G401 (cell line): ENCODE measurements around the gene ZNF423. TPM values are rescaled to one million over a fixed set of nuclear protein-coding genes. Genes with fewer than 3 reads are reported as not detected.

Experiments used
- DNase-seq: peaks from one replicate; pipeline ENCODE4 v3.0.0-alpha.2; 2015; ENCODE audit warnings: low spot score
- in situ Hi-C: cut with HindIII; loops from 2 replicates; pipeline ENCODE4 v1.10.0; 2016; ENCODE audit warnings: low sequenced_read_pairs, mixed read lengths
- total RNA-seq: library from RNA; depleted of rRNA; stranded (reverse); fragments of >200 nt; shearing (Covaris generic); gene quantifications from 2 replicates; pipeline ENCODE4 v1.2.3, GENCODE V29; 2014

Gene ZNF423
- total RNA-seq, 1 experiment from 2014 or later = 0.07 TPM

GRCh38 chr16:49851468-49851787, 4.5 kb downstream of the ZNF423 start:
- DNase-seq = no peak
- in situ Hi-C loops = no loop called here

GRCh38 chr16:49850558-49851467, 5.1 kb downstream of the ZNF423 start:
- in situ Hi-C loops = no loop called here

GRCh38 chr16:49849754-49850108, 6.2 kb downstream of the ZNF423 start:
- in situ Hi-C loops = no loop called here

More at GRCh38 chr16:49850558-49851467, 5.1 kb downstream of the ZNF423 start:
- DNase-seq = no peak

GRCh38 chr16:49849037-49849753, 6.7 kb downstream of the ZNF423 start:
- no peak for DNase-seq
- in situ Hi-C loops = no loop called here

More at GRCh38 chr16:49849754-49850108, 6.2 kb downstream of the ZNF423 start:
- no peak for DNase-seq

GRCh38 chr16:49848530-49848929, 7.4 kb downstream of the ZNF423 start:
- no peak for DNase-seq
- in situ Hi-C loops = no loop called here

- no peak for DNase-seq
- in situ Hi-C loops = no loop called here
Observed at GRCh38 chr16:49846800-49847199, 9.1 kb downstream of the ZNF423 start.

GRCh38 chr16:49844359-49844758, 11.6 kb downstream of the ZNF423 start:
- in situ Hi-C loops = no loop called here
- no peak for DNase-seq

GRCh38 chr16:49843758-49844157, 12.2 kb downstream of the ZNF423 start:
- in situ Hi-C loops = no loop called here
- DNase-seq = no peak

GRCh38 chr16:49842972-49843371, 12.9 kb downstream of the ZNF423 start:
- no peak for DNase-seq
- in situ Hi-C loops = no loop called here

- in situ Hi-C loops = no loop called here
- peak; percentile 33 for DNase-seq
Observed at GRCh38 chr16:49839017-49839825, 16.7 kb downstream of the ZNF423 start.

- in situ Hi-C loops = no loop called here
- no peak for DNase-seq
Observed at GRCh38 chr16:49838441-49839016, 17.4 kb downstream of the ZNF423 start.

GRCh38 chr16:49837688-49838410, 18.1 kb downstream of the ZNF423 start:
- in situ Hi-C loops = no loop called here
- no peak for DNase-seq

- in situ Hi-C loops = no loop called here
Observed at GRCh38 chr16:49836668-49837067, 19.2 kb downstream of the ZNF423 start.

GRCh38 chr16:49836218-49836617, 19.7 kb downstream of the ZNF423 start:
- no peak for DNase-seq
- in situ Hi-C loops = no loop called here

More at GRCh38 chr16:49836668-49837067, 19.2 kb downstream of the ZNF423 start:
- no peak for DNase-seq

GRCh38 chr16:49835161-49835777, 20.6 kb downstream of the ZNF423 start:
- no peak for DNase-seq
- in situ Hi-C loops = no loop called here

GRCh38 chr16:49834531-49835151, 21.3 kb downstream of the ZNF423 start:
- in situ Hi-C loops = no loop called here
- DNase-seq = no peak

- DNase-seq = no peak
- in situ Hi-C loops = no loop called here
Observed at GRCh38 chr16:49833796-49834530, 21.9 kb downstream of the ZNF423 start.
